ENCODE results near the gene DNAAF3.
A peak's percentile ranks its signal among the peaks of the same experiment; 100 is the strongest.

Gene DNAAF3

DNA sequence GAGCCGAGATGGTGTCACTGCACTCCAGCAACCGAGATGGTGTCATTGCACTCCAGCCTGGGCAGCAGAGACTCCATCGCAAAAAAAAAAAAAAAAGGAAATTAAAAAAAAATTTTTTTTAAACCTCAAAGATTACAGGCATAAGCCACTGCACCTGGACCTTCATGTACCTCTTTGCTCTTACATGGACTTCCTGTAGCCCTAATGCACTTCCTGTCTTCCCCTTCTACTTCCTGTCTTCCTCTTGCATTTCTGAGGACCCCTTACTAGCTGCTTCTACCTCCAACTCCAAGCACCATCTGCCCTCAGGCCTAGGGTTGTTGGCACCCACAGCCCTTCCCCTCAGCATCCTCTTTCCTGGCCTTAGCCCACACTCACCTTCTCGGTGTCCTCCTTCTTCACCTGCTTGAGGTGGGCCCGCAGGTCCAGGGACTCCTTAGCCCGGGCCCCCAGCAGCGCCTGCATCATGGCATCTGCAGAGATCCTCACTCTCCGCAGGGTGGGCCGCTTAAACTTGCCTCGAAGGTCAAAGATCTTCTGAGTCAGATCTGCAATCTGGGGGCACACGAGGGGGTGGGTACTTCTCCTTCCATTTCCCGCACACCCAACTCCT is 12.7 kb downstream of the DNAAF3 start:
- no peak for DNase-seq (ENCODE audit: low read depth)

GRCh38 chr19:55152017-55152416 is 14.4 kb downstream of the DNAAF3 start:
- DNase-seq (ENCODE audit: low read depth) = no peak

GRCh38 chr19:55149078-55150003 is 17.1 kb downstream of the DNAAF3 start, which contains the start of gene TNNT1:
TNNT1 (minus strand) TSS chr19:55149206; CDS start chr19:55147157, 2,049 bp downstream.
- DNase-seq (ENCODE audit: low read depth) = no peak

DNA sequence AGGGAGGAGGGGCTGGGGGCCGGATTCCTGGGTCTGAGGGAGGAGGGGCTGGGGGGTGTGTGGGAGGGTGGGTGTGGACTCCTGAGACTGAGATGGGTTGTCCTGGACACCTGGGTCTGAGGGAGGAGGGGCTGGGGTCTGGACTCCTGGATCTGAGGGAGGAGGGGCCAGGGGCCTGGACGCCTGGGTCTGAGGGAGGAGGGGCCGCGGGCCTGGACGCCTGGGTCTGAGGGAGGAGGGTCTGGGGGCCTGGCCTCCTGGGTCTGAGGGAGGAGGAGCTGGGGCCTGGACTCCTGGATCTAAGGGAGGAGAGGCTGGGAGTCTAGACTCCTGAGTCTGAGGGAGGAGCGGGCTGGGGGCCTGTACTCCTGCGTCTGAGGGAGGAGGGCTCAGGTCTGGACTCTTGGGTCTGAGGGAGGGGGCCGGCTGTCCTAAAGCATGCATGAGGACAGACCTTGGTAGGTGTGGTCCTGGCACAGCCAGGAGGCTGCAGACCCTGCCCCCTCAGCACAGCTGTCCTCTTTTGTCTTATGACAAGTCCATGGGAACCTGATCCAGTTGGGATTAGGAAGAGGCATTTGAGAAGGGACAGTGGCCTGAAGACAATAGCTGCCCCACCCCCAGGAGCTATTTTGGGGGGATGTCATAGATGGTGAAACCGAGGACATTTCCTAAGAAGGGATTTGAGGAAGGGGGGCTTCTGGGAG is 18.7 kb downstream of the DNAAF3 start:
- DNase-seq (ENCODE audit: low read depth) = no peak

DNA sequence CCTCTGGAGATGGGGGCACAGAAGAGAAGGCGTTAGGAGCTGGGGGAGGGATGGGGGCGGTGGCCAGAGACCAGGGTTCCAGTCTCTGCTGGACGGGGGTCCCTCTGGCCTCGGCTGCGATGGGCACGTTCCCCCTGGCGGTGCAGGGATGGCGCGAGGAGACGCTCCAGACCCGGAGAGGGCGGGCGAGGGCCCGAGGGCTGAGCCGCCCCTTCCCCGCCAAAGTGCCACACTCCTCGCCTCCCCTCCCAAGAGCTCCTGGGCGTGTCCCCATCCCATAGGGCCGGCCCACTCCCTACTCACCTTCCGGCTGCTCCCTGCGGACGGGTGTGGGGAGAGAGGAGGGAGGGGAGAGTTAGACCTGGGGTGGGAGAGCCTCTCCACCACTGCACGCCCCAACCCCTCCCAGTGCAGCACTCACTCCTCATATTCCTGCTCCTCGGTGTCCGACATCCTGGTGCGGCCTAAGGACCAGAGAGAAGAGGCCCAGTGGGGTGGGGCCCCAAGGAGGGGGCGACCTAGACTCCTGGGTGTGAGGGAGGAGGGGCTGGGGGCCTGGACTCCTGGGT is 19.6 kb downstream of the DNAAF3 start:
- DNase-seq (ENCODE audit: low read depth) = no peak

- DNase-seq (ENCODE audit: low read depth) = no peak
Measured at GRCh38 chr19:55146078-55146704, 20.2 kb downstream of the DNAAF3 start.

DNA sequence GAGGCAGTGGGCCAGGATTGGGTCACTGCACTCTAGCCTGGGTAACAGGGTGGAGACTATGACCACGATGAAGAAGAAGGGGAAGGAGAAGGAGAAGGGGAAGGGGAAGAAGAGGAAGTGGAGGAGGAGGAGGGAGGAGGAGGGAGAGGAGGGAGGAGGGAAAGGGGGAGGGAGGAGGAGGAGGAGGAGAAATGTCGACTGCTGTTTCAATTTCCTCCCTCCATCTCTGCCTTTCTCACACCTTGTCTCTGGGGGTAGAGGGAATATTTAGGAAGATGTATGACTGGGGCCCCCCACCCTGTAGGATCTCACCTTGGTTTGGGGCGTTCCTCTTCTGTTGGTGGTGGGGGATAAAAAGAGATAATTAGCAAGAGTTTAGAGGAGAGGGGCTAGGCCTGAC is 21.2 kb downstream of the DNAAF3 start:
- DNase-seq (ENCODE audit: low read depth) = no peak

DNA sequence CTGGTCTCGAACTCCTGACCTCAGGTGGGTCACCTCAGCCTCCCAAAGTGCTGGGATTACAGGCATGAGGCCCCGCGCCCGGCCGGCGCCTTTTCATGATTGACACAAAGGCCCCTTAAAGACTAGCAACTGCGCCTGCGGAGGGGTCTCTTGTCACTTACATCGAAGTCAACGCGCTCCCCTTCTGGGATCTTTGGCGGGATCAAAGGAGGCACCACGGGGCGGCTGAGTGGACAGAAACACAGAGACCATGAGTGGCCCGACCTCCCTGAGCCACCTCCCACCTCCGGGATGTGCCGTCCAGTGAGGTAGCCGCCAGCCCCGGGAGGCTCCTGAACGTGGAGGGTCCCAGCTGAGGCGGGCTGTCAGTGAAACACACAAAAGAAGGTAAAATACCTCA is 24.7 kb downstream of the DNAAF3 start:
- DNase-seq (ENCODE audit: low read depth) = no peak

GRCh38 chr19:55137915-55138314 is 28.5 kb downstream of the DNAAF3 start:
- DNase-seq (ENCODE audit: low read depth) = no peak

- DNase-seq (ENCODE audit: low read depth) = no peak
Measured at GRCh38 chr19:55136399-55137102, 29.9 kb downstream of the DNAAF3 start.

DNA sequence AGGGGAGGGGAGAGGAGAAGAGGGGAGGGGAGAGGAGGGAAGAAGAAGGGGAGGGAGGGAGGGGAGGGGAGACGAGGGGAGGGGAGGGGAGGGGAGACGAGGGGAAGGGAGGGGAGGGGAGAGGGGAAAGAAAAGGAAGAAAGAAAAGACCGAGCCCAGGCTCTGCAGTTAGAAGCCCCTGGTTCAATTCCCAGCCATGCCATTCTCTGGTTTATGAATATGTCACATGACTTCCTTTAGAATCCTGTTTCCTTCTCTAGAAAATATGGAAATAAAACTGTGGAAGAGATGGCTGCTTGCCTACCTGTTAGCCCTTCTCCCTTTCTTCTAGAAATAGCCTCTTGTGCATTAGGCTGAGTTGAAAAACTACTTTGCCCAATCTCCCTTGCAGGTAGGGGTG is 31.7 kb downstream of the DNAAF3 start:
- DNase-seq (ENCODE audit: low read depth) = no peak

DNA sequence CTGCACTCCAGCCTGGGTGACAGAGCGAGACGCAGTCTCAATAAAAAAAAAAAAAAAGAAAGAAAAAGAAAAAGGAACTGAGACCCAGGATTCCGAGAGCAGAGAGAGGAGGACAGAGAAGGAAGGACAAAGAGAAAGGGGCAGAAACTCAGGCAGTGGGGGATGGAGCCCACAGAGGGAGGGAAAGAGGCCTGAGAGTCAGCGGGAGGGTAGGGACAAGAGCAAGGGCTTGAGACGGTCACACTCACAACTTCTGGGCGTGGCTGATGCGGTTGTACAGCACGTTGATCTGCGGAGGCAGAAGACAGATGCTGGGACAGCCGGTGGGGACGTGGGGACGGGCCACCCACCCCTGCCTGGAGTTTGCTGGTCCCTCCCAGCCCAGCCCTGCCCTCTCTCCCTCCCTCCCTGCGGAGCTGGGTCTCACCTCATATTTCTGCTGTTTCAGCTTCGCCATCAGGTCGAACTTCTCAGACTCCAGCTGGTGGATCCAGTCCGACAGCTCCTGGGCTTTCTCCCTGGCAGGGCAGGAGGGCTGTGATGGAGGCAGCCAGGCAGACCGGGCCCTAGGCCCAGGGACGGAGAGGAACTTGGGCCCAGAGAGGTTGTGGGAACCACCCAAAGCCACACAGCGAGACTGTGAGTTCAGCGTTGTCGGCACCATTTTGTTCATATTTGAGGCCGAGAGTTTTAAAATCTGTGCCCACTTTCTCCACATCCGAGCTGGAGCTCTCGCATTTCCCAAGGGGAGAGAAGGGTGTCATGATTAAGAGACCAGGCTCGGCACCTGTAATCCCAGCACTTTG is 32.6 kb downstream of the DNAAF3 start:
- no peak for DNase-seq (ENCODE audit: low read depth)

DNA sequence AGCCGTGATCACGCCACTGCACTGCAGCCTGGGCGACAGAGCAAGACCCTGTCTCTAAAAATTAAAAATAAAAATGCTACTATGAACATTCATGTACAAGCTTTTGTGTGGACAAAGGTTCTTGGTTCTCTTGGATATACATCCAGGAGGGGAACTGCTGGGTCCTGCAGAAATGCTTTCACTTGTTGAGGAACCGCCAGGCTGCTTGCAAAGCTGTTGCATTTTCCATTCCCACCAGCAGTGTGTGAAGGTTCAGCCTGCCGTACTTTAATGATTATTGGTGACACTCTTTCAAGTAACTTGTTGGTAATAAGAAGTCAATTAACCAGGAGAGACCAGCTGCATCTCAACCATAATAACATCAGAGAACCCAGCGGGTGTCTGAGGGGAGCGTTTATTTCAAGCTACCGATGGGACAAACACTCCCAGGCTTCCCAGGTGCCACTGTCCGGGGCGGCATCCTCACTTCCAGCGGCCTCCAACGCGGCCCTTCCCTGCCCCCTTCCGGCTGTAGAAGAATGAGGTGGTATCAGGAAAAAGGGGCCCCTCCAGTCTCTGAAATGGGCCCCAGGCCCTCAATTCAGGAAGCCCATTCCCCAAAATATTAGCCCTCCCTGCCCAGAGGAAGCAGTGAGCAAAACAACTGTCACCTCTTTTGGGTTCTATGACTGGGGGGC is 33.8 kb downstream of the DNAAF3 start:
- DNase-seq (ENCODE audit: low read depth) = no peak

- DNase-seq (ENCODE audit: low read depth) = no peak
Measured at GRCh38 chr19:55131421-55131820, 35.0 kb downstream of the DNAAF3 start.

DNA sequence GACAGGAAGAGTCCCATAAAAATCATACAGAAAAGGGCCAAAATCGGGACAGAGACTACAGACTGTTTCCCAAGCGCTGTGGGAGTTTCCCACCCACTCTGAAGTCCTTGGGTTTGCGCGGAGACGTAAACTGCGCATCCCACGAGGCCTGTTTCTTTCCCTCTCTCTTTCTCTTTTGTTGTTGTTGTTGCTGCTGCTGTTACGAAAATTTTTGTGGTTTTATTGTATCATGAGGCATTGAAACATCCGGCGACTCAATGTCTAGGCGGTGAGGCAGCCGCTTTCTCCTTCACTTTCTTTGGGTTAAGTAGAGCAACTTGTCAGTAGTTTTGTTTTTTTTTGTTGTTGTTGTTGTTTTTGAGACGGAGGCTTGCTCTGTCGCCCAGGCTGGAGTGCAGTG is 47.4 kb downstream of the DNAAF3 start:
- DNase-seq (ENCODE audit: low read depth) = no peak

- DNase-seq (ENCODE audit: low read depth) = no peak
Measured at GRCh38 chr19:55118401-55118991, 47.9 kb downstream of the DNAAF3 start.

DNA sequence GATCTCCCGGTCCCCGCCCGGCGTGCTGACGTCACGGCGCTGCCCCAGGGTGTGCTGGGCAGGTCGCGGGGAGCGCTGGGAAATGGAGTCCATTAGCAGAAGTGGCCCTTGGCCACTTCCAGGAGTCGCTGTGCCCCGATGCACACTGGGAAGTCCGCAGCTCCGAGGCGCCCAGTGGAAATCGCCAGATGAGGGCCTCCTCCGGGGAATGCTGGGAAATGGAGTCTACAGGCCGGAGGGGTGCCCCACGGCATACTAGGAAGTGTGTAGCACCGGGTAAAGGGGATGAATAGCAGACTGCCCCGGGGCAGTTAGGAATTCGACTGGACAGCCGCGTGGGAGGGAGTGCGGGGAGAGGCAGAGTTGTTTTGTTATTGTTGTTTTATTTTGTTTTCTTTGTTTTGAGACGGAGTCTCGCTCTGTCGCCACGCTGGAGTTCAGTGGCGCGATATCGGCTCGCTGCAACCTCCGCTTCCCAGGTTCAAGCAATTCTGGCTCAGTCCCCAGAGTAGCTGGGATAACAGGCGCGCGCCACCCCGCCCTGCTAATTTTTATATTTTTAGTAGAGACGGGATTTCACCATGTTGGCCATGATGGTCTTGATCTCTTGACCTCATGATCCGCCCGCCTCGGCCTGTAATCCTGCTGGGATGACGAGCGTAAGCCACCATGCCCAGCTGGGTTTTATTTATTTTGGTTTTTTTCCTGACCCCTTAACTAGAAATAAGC is 48.6 kb downstream of the DNAAF3 start:
- DNase-seq (ENCODE audit: low read depth) = peak; percentile 97

DNA sequence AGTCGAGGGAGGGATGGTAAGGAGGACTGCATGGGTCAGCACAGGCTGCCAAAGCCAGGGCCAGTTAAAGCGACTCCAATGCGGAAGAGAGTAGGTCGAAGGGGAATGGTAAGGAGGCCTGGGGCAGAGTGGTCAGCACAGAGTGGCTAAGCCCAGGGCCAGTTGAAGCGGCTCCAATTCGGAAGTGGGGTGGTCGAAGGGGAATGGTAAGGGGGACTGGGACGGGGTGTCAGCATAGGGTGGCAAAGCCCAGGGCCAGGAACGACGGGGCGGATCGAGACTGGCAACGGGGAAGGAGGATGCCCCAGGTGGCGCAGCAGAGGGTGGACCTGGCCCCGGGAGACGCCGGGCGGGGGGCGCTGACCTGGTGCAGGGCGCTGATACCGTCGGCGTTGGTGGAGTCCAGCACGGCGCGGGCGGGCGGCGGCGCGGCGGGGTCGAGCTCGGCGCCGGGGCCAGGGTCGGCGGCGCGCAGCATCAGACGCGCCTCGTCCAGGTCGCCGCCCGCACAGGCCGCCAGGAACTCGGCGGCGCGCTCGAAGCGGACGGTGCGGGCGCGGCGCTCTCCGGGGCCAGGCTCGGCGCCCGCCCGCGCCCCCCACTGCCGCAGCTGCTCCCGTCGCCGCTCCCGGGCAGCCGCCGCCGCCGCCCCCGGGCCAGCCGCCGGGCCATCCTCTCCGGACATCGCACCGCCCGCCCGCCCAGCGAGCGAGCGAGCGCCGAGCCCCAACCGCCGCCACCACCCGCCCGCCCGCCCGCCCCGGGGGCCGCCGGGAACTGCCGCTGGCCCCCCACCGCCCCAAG is 49.4 kb downstream of the DNAAF3 start, which contains the start of gene PPP1R12C:
PPP1R12C (minus strand) TSS at position 779 of the 804 bp plus-strand sequence; CDS start at position 685, 94 bp downstream.
- DNase-seq (ENCODE audit: low read depth) = no peak

Measured in activated T-helper 1 cell treated with Interleukin-2 at 50 U/mL for 16 hours (primary cell).